K562 (cell line): Measurements from ENCODE around the gene USP13. TPM values are rescaled to one million over a fixed set of nuclear protein-coding genes. Genes with fewer than 3 reads are reported as not detected.

Experiments used
- FUS ChIP-seq: fragments of 200-400 bp; formaldehyde crosslinking; optimal IDR thresholded peaks from 2 replicates; pipeline ENCODE3; 2017; ENCODE audit warnings: low read depth, low read length
- GABPB2 ChIP-seq: fragments of 250-450 bp; sonication (Bioruptor Pico); conservative IDR thresholded peaks from 2 replicates; pipeline ENCODE4 v1.5.1; 2021; ENCODE audit warnings: mild to moderate bottlenecking
- GATAD2B ChIP-seq: fragments of 450-650 bp; IDR thresholded peaks from 2 replicates; pipeline ENCODE4 v1.6.1; 2017; ENCODE audit warnings: mild to moderate bottlenecking, borderline replicate concordance
- HNRNPK ChIP-seq: fragments of 200-400 bp; formaldehyde crosslinking; IDR thresholded peaks from one replicate; pipeline ENCODE4 v1.6.1; 2018; ENCODE audit warnings: mild to moderate bottlenecking, low read depth, low read length; ENCODE audit not compliant: poor library complexity, severe bottlenecking
- HNRNPL ChIP-seq: fragments of 200-400 bp; formaldehyde crosslinking; IDR thresholded peaks from 2 replicates; pipeline ENCODE4 v1.6.1; 2017; ENCODE audit warnings: low read depth, mild to moderate bottlenecking, low read length
- MYC ChIP-seq, 2 experiments: fragments of 250-450 bp in 1 of 2; sonication (Bioruptor Pico) in 1 of 2; IDR thresholded peaks; 2 replicates each; pipeline versions ENCODE4 v1.5.1 to v1.6.1; 2012 to 2021; ENCODE audit warnings: low read depth in 2 of 2, borderline replicate concordance in 1 of 2, improper control_type of control experiment in 1 of 2, low read length in 1 of 2, mild to moderate bottlenecking in 1 of 2, moderate library complexity in 1 of 2
- POLR2A ChIP-seq: fragments of 450-650 bp; conservative IDR thresholded peaks from 2 replicates; pipeline ENCODE4 v1.6.1; 2016
- RBM25 ChIP-seq: fragments of 200-400 bp; formaldehyde crosslinking; IDR thresholded peaks from 2 replicates; pipeline ENCODE4 v1.6.1; 2018; ENCODE audit warnings: low read length, low read depth, moderate library complexity; ENCODE audit not compliant: severe bottlenecking
- RBM34 ChIP-seq: fragments of 200-400 bp; formaldehyde crosslinking; IDR thresholded peaks from 2 replicates; pipeline ENCODE4 v1.6.1; 2018; ENCODE audit warnings: low read length, borderline replicate concordance; ENCODE audit not compliant: insufficient read depth
- RERE ChIP-seq: sonication (generic); formaldehyde crosslinking; IDR thresholded peaks from 2 replicates; pipeline ENCODE4 v1.8.0; 2023; ENCODE audit warnings: missing genetic modification reagents, mild to moderate bottlenecking, borderline replicate concordance
- SMARCC2 ChIP-seq: fragments of 450-650 bp; IDR thresholded peaks from 2 replicates; pipeline ENCODE4 v1.6.1; 2017; ENCODE audit warnings: antibody characterized with exemption, moderate library complexity, mild to moderate bottlenecking, low read depth
- SOX6 ChIP-seq: fragments of 450-650 bp; IDR thresholded peaks from 2 replicates; pipeline ENCODE4 v1.6.1; 2014; ENCODE audit warnings: mild to moderate bottlenecking
- ZFP36 ChIP-seq: fragments of 150-350 bp; IDR thresholded peaks from 2 replicates; pipeline ENCODE4 v1.6.1; 2018; ENCODE audit warnings: low read length, low read depth; ENCODE audit not compliant: partially characterized antibody
- ZFP91 ChIP-seq: sonication (generic); formaldehyde crosslinking; IDR thresholded peaks from 2 replicates; pipeline ENCODE4 v1.8.0; 2022; ENCODE audit warnings: mild to moderate bottlenecking, missing genetic modification reagents
- ZNF134 ChIP-seq: fragments of 250-450 bp; sonication (Bioruptor Pico); conservative IDR thresholded peaks from 2 replicates; pipeline ENCODE4 v1.4.0; 2020
- ZNF23 ChIP-seq: fragments of 250-450 bp; sonication (Bioruptor Pico); IDR thresholded peaks from 2 replicates; pipeline ENCODE4 v1.4.0; 2020; ENCODE audit warnings: mild to moderate bottlenecking
- ZNF316 ChIP-seq: fragments of 450-650 bp; IDR thresholded peaks from 2 replicates; pipeline ENCODE4 v1.6.1; 2016
- ZNF695 ChIP-seq: fragments of 450-650 bp; formaldehyde crosslinking; IDR thresholded peaks from 2 replicates; pipeline ENCODE4 v1.4.0; 2020; ENCODE audit warnings: mild to moderate bottlenecking, moderate library complexity
- ZNF740 ChIP-seq, 3 experiments: fragments of 200-800 bp in 1 of 3; sonication (Bioruptor generic) in 1 of 3; sonication (generic) in 1 of 3; formaldehyde crosslinking in 1 of 3; IDR thresholded peaks; 2 replicates each; pipeline versions ENCODE4 v1.6.1 to v1.8.0; 2016 to 2022; ENCODE audit warnings: mild to moderate bottlenecking in 2 of 3, missing compliant biosample characterization in 2 of 3, missing genetic modification characterization in 2 of 3, missing genetic modification reagents in 1 of 3
- polyA plus RNA-seq, 8 experiments: library from polyadenylated mRNA; depleted of rRNA in 4 of 8; stranded (reverse) in 5 of 8; unstranded in 3 of 8; fragments of >200 nt; fragmentation: Nextera tagmentation in 2 of 8; fragmentation: Illumina TruSeq in 1 of 8; extraction: Ambion mirVana in 2 of 8; extraction: Trizol in 1 of 8; gene quantifications; 2 replicates each; pipeline versions ENCODE4 v1.2.1 to v1.2.3, GENCODE V29; 2011 to 2014; ENCODE audit warnings: inconsistent platforms in 1 of 8, missing spikeins in 1 of 8
- total RNA-seq, 7 experiments: library from RNA; depleted of rRNA in 6 of 7; stranded (reverse); fragments of >200 nt in 6 of 7; fragmentation: Illumina TruSeq in 2 of 7; extraction: Trizol in 2 of 7; gene quantifications; 2 replicates each; pipeline versions ENCODE4 v1.2.1 to v1.2.3, GENCODE V29; 2011 to 2021; ENCODE audit warnings: low replicate concordance in 1 of 7

The USP13 gene
- total and polyA plus RNA-seq, 9 of the 15 experiments (the other 6 are each of a cell fraction or from before 2014, with no cell fraction given), result 0.11 to 2.3 (median 0.51) TPM

- TF ChIP-seq ZNF23 (CRISPR knock-in tag) (no peak), RBM25 (no peak), RBM34 (no peak), SMARCC2 (peak; percentile 93), RERE (CRISPR knock-in tag) (no peak), ZNF316 (peak; percentile 76), GATAD2B (peak; percentile 63; the same call in 1 of the 2 replicates), ZNF695 (CRISPR knock-in tag) (no peak), SOX6 (peak; percentile 92), ZFP36 (no peak), ZFP91 (CRISPR knock-in tag) (no peak), POLR2A (no peak), MYC (IDR thresholded peaks at IDR 0.05; ENCODE audit: low read depth, low read length) (no peak), MYC (CRISPR knock-in tag; IDR thresholded peaks at IDR 0.05; ENCODE audit: borderline replicate concordance, low read depth) (no peak), FUS (no peak), GABPB2 (CRISPR knock-in tag) (no peak), HNRNPK (no peak), ZNF740 (CRISPR knock-in tag; IDR thresholded peaks at IDR 0.05) (no peak), ZNF740 (tag; IDR thresholded peaks at IDR 0.05) (no peak), ZNF134 (CRISPR knock-in tag) (no peak), HNRNPL (no peak)
These were observed 37.2 kb upstream of the USP13 start (continued) for GRCh38 chr3:179615458-179616173.
